MM.1S (cell line): ENCODE results near the gene CREB1.

Experiments
- DNase-seq: peaks from one replicate; pipeline ENCODE4 v3.0.0-alpha.2; 2015
- H2AFZ ChIP-seq: fragments of 300-600 bp; sonication (generic); 2 replicates; pipeline ENCODE4 v1.6.0; 2016; ENCODE audit warnings: antibody characterized with exemption, low read length
- H3F3A ChIP-seq: fragments of 300-600 bp; sonication (generic); 2 replicates; pipeline ENCODE4 v1.6.1; 2016; ENCODE audit warnings: mild to moderate bottlenecking, antibody characterized with exemption, low read length, moderate library complexity, mixed read lengths; ENCODE audit not compliant: insufficient read depth
- H3K27ac ChIP-seq: fragments of 300-600 bp; sonication (generic); 2 replicates; pipeline ENCODE4 v1.5.1; 2016; ENCODE audit warnings: mild to moderate bottlenecking, low read length
- H3K27me3 ChIP-seq: fragments of 300-600 bp; sonication (generic); replicated peaks from 2 replicates; pipeline ENCODE4 v1.6.0; 2016; ENCODE audit warnings: low read length; ENCODE audit not compliant: insufficient read depth
- H3K36me3 ChIP-seq: fragments of 300-600 bp; sonication (generic); replicated peaks from 2 replicates; pipeline ENCODE4 v1.6.1; 2016; ENCODE audit warnings: mild to moderate bottlenecking, low read length, mixed read lengths; ENCODE audit not compliant: insufficient read depth
- H3K4me1 ChIP-seq: fragments of 300-600 bp; sonication (generic); 2 replicates; pipeline ENCODE4 v1.6.1; 2016; ENCODE audit warnings: low read length, mixed read lengths
- H3K4me2 ChIP-seq: fragments of 300-600 bp; sonication (generic); 2 replicates; pipeline ENCODE4 v1.6.0; 2016; ENCODE audit warnings: low read depth, low read length
- H3K4me3 ChIP-seq: fragments of 300-600 bp; sonication (generic); 2 replicates; pipeline ENCODE4 v1.5.1; 2016; ENCODE audit warnings: low read length, mixed read lengths
- H3K79me2 ChIP-seq: fragments of 300-600 bp; sonication (generic); 2 replicates; pipeline ENCODE4 v1.6.1; 2016; ENCODE audit warnings: mixed run types, low read length, mixed read lengths
- H3K9ac ChIP-seq: fragments of 300-600 bp; sonication (generic); 2 replicates; pipeline ENCODE4 v1.6.1; 2016; ENCODE audit warnings: low read length, mixed read lengths
- H3K9me2 ChIP-seq: fragments of 300-600 bp; sonication (generic); replicated peaks from 2 replicates; pipeline ENCODE4 v1.6.1; 2016; ENCODE audit warnings: mild to moderate bottlenecking, low read length, mixed read lengths; ENCODE audit not compliant: insufficient read depth
- H3K9me3 ChIP-seq: fragments of 300-600 bp; sonication (generic); replicated peaks from 2 replicates; pipeline ENCODE4 v1.6.1; 2016; ENCODE audit warnings: mild to moderate bottlenecking, low read length, mixed read lengths; ENCODE audit not compliant: insufficient read depth
- H4K20me1 ChIP-seq: fragments of 300-600 bp; sonication (generic); 2 replicates; pipeline ENCODE4 v1.6.1; 2016; ENCODE audit warnings: mild to moderate bottlenecking, low read length, moderate library complexity, mixed read lengths; ENCODE audit not compliant: insufficient read depth
- EZH2 ChIP-seq: fragments of 300-600 bp; sonication (generic); optimal IDR thresholded peaks from 2 replicates; pipeline ENCODE3; 2017; ENCODE audit warnings: low read depth, mild to moderate bottlenecking, antibody characterized with exemption, low read length, mixed read lengths
- EZH2phosphoT487 ChIP-seq: fragments of 300-600 bp; sonication (generic); IDR thresholded peaks from 2 replicates; pipeline ENCODE4 v1.6.1; 2018; ENCODE audit warnings: antibody characterized with exemption, low read length
- TF ChIP-seq, protein P1 (sequence below): fragments of 300-600 bp; sonication (generic); IDR thresholded peaks from 2 replicates; pipeline ENCODE4 v1.5.1; 2016; ENCODE audit warnings: antibody characterized with exemption, low read length, mixed read lengths

CREB1 gene

DNA sequence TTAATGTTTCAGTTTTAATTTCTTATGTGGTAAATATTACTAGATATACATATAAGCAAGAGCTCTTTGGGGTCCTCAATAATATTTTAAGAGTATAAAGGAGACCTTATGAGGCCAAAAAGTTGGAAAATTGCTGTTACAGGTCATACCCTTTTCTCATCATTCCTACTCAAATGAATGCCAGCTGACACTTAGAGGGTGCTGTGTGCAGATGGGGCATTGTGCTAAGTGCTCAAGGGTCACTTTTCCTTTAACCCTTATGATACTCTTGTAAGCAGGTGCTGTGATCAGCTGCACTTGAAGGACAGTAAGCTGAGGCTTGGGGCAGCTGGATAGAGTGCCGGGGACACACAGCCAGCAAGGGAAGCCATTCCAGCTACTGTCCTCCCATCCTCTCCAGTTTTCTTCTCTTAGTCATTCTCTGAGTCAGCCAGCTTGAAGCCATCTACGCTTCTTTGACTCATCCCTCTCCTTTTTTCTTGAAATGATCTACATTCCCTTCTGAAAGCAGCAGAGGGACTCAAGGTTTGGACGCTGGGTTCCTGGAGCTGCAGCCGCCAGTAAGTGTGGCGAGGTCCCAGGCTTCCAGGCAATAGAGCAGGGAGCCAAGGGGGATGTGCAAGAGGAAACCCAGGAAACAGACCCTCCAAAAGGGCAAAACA is 42.0 kb upstream of the CREB1 start:
- H3K79me2 ChIP-seq, result no peaks in the 10 kb centered on the region
- no peaks in the 10 kb centered on the region for H3F3A ChIP-seq
- no peaks in the 10 kb centered on the region for H3K9me3 ChIP-seq
- H3K4me1 ChIP-seq, result no peaks in the 10 kb centered on the region
- H3K9me2 ChIP-seq, result no peaks in the 10 kb centered on the region
- no peak for TF ChIP-seq EZH2phosphoT487
- TF ChIP-seq EZH2, result no peak
- TF ChIP-seq, protein P1, sequence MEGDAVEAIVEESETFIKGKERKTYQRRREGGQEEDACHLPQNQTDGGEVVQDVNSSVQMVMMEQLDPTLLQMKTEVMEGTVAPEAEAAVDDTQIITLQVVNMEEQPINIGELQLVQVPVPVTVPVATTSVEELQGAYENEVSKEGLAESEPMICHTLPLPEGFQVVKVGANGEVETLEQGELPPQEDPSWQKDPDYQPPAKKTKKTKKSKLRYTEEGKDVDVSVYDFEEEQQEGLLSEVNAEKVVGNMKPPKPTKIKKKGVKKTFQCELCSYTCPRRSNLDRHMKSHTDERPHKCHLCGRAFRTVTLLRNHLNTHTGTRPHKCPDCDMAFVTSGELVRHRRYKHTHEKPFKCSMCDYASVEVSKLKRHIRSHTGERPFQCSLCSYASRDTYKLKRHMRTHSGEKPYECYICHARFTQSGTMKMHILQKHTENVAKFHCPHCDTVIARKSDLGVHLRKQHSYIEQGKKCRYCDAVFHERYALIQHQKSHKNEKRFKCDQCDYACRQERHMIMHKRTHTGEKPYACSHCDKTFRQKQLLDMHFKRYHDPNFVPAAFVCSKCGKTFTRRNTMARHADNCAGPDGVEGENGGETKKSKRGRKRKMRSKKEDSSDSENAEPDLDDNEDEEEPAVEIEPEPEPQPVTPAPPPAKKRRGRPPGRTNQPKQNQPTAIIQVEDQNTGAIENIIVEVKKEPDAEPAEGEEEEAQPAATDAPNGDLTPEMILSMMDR, result no peak
- no peaks in the 10 kb centered on the region for H3K27me3 ChIP-seq
- no peak for DNase-seq
- no peak overlapping the region for H3K27ac ChIP-seq
- no peaks in the 10 kb centered on the region for H3K36me3 ChIP-seq
- no peak overlapping the region for H2AFZ ChIP-seq
- no peak overlapping the region for H3K4me3 ChIP-seq
- no peak overlapping the region for H3K4me2 ChIP-seq
- no peaks in the 10 kb centered on the region for H4K20me1 ChIP-seq
- H3K9ac ChIP-seq, result no peak overlapping the region

DNA sequence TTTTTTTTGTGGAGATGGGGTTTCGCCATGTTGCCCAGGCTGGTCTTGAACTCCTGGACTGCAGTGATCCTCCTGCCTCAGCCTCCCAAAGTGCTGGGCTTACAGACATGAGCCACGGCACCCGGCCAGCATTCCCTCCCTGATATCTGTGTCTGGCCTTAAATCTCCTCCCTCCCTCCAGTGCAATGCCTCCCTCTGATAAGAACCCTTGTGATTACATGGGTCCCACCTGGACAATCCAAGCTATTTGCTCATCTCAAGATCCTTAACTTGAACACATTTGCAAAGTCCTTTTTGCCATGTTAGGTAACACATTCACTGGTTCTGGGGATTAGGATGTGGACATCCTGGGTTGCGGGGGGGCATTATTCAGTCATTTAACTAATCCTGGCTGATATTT is 40.5 kb upstream of the CREB1 start:
- DNase-seq, result no peak
- no peaks in the 10 kb centered on the region for H3K4me1 ChIP-seq
- no peaks in the 10 kb centered on the region for H3K9me3 ChIP-seq
- H3K4me2 ChIP-seq, result no peak overlapping the region
- no peaks in the 10 kb centered on the region for H3F3A ChIP-seq
- H2AFZ ChIP-seq, result no peak overlapping the region
- no peaks in the 10 kb centered on the region for H3K36me3 ChIP-seq
- no peaks in the 10 kb centered on the region for H4K20me1 ChIP-seq
- no peaks in the 10 kb centered on the region for H3K27me3 ChIP-seq
- H3K79me2 ChIP-seq, result no peaks in the 10 kb centered on the region
- H3K9me2 ChIP-seq, result no peaks in the 10 kb centered on the region
- H3K9ac ChIP-seq, result no peak overlapping the region
- no peak overlapping the region for H3K27ac ChIP-seq
- H3K4me3 ChIP-seq, result no peak overlapping the region
- TF ChIP-seq EZH2 (no peak), EZH2phosphoT487 (no peak)
- TF ChIP-seq, protein P1, result no peak

DNA sequence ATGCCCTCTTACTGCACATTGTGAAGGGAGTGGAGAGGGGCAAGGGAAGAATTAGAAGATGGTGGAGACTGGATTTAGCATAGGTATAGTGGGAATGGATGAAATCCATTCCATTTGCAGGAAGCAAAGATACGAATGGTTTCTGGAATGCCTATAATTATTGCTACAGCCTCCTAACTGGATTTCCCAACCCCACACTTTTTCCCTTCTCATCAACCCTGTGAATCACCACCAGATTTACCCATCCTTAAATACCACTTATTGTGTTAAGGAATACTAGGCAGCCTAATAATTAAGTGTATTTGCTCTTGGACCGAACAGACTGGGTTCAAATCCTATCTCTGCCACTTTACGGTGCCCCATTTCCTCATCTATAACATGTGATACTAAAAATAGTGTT is 39.3 kb upstream of the CREB1 start:
- no peaks in the 10 kb centered on the region for H3K9me3 ChIP-seq
- TF ChIP-seq, protein P1, result no peak
- TF ChIP-seq EZH2, result no peak
- TF ChIP-seq EZH2phosphoT487, result no peak

More for the DNA sequence above, 39.3 kb upstream of the CREB1 start:
- Histone ChIP-seq H3K4me3 (no peak overlapping the region), H3K79me2 (no peaks in the 10 kb centered on the region), H3K4me2 (no peak overlapping the region), H3K27ac (no peak overlapping the region), H3F3A (no peaks in the 10 kb centered on the region), H3K9me2 (no peaks in the 10 kb centered on the region), H3K27me3 (no peaks in the 10 kb centered on the region), H3K36me3 (no peaks in the 10 kb centered on the region), H3K4me1 (no peaks in the 10 kb centered on the region), H3K9ac (no peak overlapping the region), H2AFZ (no peak overlapping the region), H4K20me1 (no peaks in the 10 kb centered on the region)
- DNase-seq, result no peak
